Transverse colon (tissue), 4 donors: ENCODE data around the gene ATP6AP1.

Source experiments
- CTCF ChIP-seq, 5 experiments: fragments of 200-600 bp in 3 of 5; fragments of 450-650 bp in 2 of 5; sonication (generic) in 3 of 5; IDR thresholded peaks; 1 replicate in 2 of 5; 2 replicates in 3 of 5; pipeline ENCODE4 v1.5.1; 2016 to 2017; ENCODE audit warnings: antibody characterized with exemption in 5 of 5, inconsistent platforms in 3 of 5, mild to moderate bottlenecking in 2 of 5, moderate library complexity in 1 of 5
- EP300 ChIP-seq: sonication (generic); formaldehyde crosslinking; IDR thresholded peaks from one replicate; pipeline ENCODE4 v1.6.1; 2017; ENCODE audit warnings: antibody characterized with exemption, low read depth
- POLR2AphosphoS5 ChIP-seq, 3 donors: sonication (generic); formaldehyde crosslinking; IDR thresholded peaks; one replicate each; pipeline ENCODE4 v1.6.1; 2016; ENCODE audit warnings: antibody characterized with exemption in 3 of 3

GRCh38 chrX:154428176-154429171 is at the start of gene ATP6AP1:
- no peak for TF ChIP-seq CTCF (IDR thresholded peaks at IDR 0.05)
- TF ChIP-seq POLR2AphosphoS5 (IDR thresholded peaks at IDR 0.05) = peak; percentile 73 to 76 (median 75)
- TF ChIP-seq EP300 = no peak
